Thyroid gland (tissue), 4 donors: ENCODE measurements around the gene CAMTA2. TPM values are rescaled to one million over a fixed set of nuclear protein-coding genes. Genes with fewer than 3 reads are reported as not detected.

Source experiments
- DNase-seq, 2 donors: peaks; one replicate each; pipeline ENCODE4 v3.0.0-alpha.2; 2019
- H3K27ac ChIP-seq, 3 donors: fragments of 200-600 bp; sonication (generic); 1 replicate in 2 of 3; 2 replicates in 1 of 3; pipeline ENCODE4 v1.5.1; 2016 to 2019; ENCODE audit warnings: mild to moderate bottlenecking in 1 of 3, moderate library complexity in 1 of 3
- H3K27me3 ChIP-seq: fragments of 200-600 bp; sonication (generic); one replicate; pipeline ENCODE4 v1.5.1; 2019
- H3K36me3 ChIP-seq, 2 donors: fragments of 200-600 bp; sonication (generic); one replicate each; pipeline ENCODE4 v1.5.1; 2016 to 2019
- H3K4me1 ChIP-seq, 2 donors: fragments of 200-600 bp; sonication (generic); one replicate each; pipeline ENCODE4 v1.5.1; 2017 to 2019
- H3K4me3 ChIP-seq, 3 donors: fragments of 200-600 bp; sonication (generic); replicated peaks in 1 of 3; 1 replicate in 2 of 3; 2 replicates in 1 of 3; pipeline ENCODE4 v1.5.1; 2016; ENCODE audit warnings: mild to moderate bottlenecking in 1 of 3
- H3K9me3 ChIP-seq: fragments of 200-600 bp; sonication (generic); one replicate; pipeline ENCODE4 v1.5.1; 2017
- POLR2A ChIP-seq, 2 donors: fragments of 450-650 bp; IDR thresholded peaks; one replicate each; pipeline ENCODE4 v1.6.1; 2017; ENCODE audit warnings: antibody characterized with exemption in 2 of 2, mild to moderate bottlenecking in 2 of 2, moderate library complexity in 1 of 2
- WGBS, 2 donors: methylation state at CpG; one replicate each; pipeline ENCODE4 v1.1.5; 2017; 5-methylcytosine and 5-hydroxymethylcytosine counted together
- intact Hi-C: fragments of 100-400 bp; cut with DNase I; formaldehyde crosslinking; loops from one replicate; pipeline ENCODE4 v1.15.1; 2023
- total RNA-seq, 4 donors: library from RNA; depleted of rRNA; stranded (reverse); fragments of >200 nt; gene quantifications; one replicate each; pipeline ENCODE4 v1.2.3, GENCODE V29; 2016
- TF ChIP-seq, protein P1 (sequence below), 6 experiments: fragments of 200-600 bp in 3 of 6; fragments of 450-650 bp in 3 of 6; sonication (generic) in 3 of 6; IDR thresholded peaks; one replicate each; pipeline ENCODE4 v1.5.1; 2016 to 2019; ENCODE audit warnings: antibody characterized with exemption in 6 of 6, mild to moderate bottlenecking in 2 of 6, inconsistent platforms in 1 of 6, moderate library complexity in 1 of 6

Gene CAMTA2
- total RNA-seq, 4 donors from 2014 or later = 17.1 to 29.0 (median 20.4) TPM

DNA sequence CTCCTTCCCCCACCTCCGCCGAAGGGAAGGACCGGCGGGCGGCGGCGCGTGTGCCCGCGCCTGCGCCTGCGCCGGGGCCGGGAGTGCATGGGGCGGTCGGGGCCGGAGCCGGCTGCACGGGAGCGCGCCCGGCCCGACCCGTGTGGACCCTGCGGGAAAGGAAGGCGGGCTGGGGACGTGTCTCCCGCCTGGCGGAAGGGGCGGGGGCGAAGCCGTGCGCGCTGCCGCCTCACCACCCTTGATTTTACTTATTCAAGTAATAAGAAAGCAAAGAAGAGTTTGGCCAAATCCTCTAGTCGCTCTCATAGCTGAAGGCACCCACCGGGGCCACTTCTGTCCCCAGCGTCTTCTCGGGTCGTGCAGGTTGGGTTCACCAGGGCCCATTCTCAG is 38.5 kb downstream of the CAMTA2 start:
- DNase-seq = peak; percentile 82 to 85
- Histone ChIP-seq H3K36me3 (peaks cover 0 to 7% of the 10 kb centered on the region in 2 donors), H3K27me3 (no peaks in the 10 kb centered on the region), H3K4me1 (peaks cover 21 to 63% of the 10 kb centered on the region in 2 donors), H3K27ac (peak overlapping the region; percentile 80 to 98 (median 94)), H3K9me3 (no peaks in the 10 kb centered on the region), H3K4me3 (peak overlapping the region; percentile 41 to 98 (median 66))
- TF ChIP-seq, protein P1, sequence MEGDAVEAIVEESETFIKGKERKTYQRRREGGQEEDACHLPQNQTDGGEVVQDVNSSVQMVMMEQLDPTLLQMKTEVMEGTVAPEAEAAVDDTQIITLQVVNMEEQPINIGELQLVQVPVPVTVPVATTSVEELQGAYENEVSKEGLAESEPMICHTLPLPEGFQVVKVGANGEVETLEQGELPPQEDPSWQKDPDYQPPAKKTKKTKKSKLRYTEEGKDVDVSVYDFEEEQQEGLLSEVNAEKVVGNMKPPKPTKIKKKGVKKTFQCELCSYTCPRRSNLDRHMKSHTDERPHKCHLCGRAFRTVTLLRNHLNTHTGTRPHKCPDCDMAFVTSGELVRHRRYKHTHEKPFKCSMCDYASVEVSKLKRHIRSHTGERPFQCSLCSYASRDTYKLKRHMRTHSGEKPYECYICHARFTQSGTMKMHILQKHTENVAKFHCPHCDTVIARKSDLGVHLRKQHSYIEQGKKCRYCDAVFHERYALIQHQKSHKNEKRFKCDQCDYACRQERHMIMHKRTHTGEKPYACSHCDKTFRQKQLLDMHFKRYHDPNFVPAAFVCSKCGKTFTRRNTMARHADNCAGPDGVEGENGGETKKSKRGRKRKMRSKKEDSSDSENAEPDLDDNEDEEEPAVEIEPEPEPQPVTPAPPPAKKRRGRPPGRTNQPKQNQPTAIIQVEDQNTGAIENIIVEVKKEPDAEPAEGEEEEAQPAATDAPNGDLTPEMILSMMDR (IDR thresholded peaks at IDR 0.05) = peak in 2 of 6 experiments; percentile 9 to 15
- peak; percentile 39 to 66 for TF ChIP-seq POLR2A (IDR thresholded peaks at IDR 0.05)
- WGBS, 2 donors = 0 to 1% methylated on average over 9 to 32 of the region's 40 CpGs
- intact Hi-C loops = no loop called here

DNA sequence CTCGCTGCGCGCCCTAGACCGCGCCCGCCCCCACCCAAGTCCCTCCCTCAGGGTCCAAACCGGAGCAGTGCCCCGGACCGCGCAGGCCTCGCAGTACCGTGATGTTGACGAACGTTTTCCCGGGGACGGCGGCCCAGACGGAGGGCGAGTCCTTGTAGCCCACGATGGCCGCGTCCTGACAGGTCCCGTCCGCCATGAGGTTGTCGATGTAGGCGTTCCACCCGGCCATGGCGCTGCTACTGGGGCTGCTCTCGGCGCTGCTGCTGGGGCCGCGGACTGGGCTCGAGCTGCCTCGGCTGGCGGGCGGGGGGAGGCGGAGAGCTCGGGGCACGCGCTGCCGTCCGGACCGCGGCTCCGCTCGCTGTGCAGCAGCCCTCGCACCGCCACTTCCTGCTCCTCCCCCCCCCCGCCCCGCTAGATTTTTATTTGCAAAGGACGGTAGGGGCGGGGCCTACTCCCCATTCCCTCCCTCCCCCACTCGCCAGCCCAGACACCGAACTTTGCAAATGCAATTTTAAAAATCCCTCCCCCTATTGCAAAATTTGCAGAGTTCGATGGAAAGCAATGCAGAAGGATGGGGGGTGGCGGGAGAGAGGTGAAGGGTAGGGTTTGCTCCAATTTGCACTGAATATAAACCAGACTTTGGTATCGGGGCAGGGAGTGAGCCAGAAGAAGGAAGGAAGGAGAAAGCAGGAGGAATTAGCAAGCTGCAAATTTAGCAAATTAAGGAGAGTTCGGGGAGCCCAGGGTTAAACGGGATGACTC is 39.1 kb downstream of the CAMTA2 start, which contains the start of gene PFN1:
TSS of gene PFN1 (minus strand) at position 365 of the 765 bp plus-strand sequence. CDS start at position 229, 136 bp downstream.
- 0% methylated on average over 17 to 28 of the region's 59 CpGs for WGBS, 2 donors
- intact Hi-C loops = no loop called here
- peak; percentile 90 to 92 for DNase-seq
- Histone ChIP-seq H3K4me1 (peaks cover 19 to 57% of the 10 kb centered on the region in 2 donors), H3K4me3 (peak within 1 kb of the TSS; percentile 98 to 99 (median 99)), H3K36me3 (peaks cover 0 to 7% of the 10 kb centered on the region in 2 donors), H3K27me3 (no peaks in the 10 kb centered on the region), H3K9me3 (no peaks in the 10 kb centered on the region), H3K27ac (peak within 1 kb of the TSS; percentile 91 to 98 (median 94))
- TF ChIP-seq POLR2A (IDR thresholded peaks at IDR 0.05) = peak; percentile 70 to 77
- TF ChIP-seq, protein P1 (IDR thresholded peaks at IDR 0.05) = no peak

DNA sequence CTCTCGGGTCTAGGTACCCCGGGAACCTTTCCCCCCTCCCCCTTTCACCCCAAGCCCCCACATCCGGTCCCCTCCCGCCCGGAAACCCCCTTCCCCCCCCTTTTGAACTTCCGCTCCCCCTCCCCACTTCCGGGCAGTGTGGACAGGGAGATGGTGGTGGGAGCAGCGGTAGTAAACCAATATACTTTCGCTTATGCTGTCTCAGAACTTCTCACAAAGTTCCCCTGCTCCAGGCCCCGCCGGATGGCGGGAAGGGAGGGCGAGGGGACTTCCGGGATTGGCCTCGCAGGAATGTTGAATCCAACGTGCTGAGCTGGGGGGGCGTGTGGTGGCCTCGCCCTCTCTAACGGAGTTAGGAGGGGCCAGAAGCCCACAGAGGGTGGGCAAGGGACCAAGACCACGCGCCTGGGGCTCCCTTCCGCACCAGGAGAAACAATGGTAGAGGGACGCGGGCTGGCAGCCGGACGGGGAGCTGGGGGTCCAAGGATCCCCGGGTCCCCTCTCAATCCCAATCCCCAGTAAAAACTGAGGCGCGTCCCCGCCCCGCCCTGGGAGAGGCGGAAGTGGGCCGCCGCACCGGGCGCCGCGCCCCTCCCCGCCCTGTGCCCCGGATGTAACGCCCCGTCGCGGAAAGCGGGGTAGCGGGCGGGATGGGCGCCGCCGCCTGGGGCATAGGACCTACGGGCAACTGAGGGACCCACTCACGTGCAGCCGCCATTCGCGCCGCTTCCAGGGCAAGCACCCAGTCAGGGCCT is 39.9 kb downstream of the CAMTA2 start:
- TF ChIP-seq, protein P1 (IDR thresholded peaks at IDR 0.05) = no peak
- TF ChIP-seq POLR2A (IDR thresholded peaks at IDR 0.05) = no peak
- intact Hi-C loops = no loop called here
- Histone ChIP-seq H3K36me3 (peaks cover 7% of the 10 kb centered on the region in 2 donors), H3K27me3 (no peaks in the 10 kb centered on the region), H3K27ac (peak overlapping the region; percentile 91 to 94 (median 94)), H3K4me1 (peaks cover 12 to 50% of the 10 kb centered on the region in 2 donors), H3K4me3 (peak overlapping the region; percentile 98 to 99 (median 99)), H3K9me3 (no peaks in the 10 kb centered on the region)
- DNase-seq = peak; percentile 55
- WGBS, 2 donors = 0 to 1% methylated on average over 9 to 13 of the region's 56 CpGs

DNA sequence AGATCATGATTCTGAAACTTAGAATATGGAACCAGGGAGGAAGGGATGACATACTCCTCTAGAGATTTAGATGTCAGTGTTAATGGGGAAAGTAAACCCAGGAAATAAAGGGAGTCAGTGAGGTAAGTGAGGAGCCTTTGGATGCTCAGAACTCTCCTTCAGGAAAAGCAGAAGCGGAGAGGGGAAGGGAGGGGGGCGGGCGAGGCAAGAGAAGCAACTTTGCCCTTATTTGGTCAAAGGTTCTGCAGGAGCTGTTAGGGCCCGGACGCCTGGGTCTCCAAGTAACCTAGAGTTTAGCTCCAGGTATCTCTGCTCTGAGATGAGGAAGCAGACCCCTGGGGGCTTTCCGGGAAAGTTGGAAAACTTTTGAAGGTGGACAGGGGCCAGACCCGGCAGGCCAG is 40.5 kb downstream of the CAMTA2 start:
- no peak for DNase-seq
- Histone ChIP-seq H3K9me3 (no peaks in the 10 kb centered on the region), H3K27me3 (no peaks in the 10 kb centered on the region), H3K36me3 (peaks cover 7% of the 10 kb centered on the region in 2 donors), H3K4me3 (peak overlapping the region in 1 of 3 donors; percentile 98), H3K27ac (peak overlapping the region; percentile 91 to 94 (median 94)), H3K4me1 (peaks cover 12 to 44% of the 10 kb centered on the region in 2 donors)
- TF ChIP-seq, protein P1 (IDR thresholded peaks at IDR 0.05) = no peak
- TF ChIP-seq POLR2A (IDR thresholded peaks at IDR 0.05) = no peak
- WGBS, 2 donors = 7 to 9% methylated on average over 7 of the region's 7 CpGs
- intact Hi-C loops = no loop called here
